Tibial artery (tissue), 4 donors: ENCODE results near the gene TAF3.
"Not testable (repeated sequence)": the region's sequence is repeated elsewhere in the genome, so short reads cannot be mapped to it uniquely, and the experiment has no call there.

Experiments used
- DNase-seq, 2 donors: peaks; one replicate each; pipeline ENCODE4 v3.0.0-alpha.2; 2019
- H3K27ac ChIP-seq, 2 donors: fragments of 200-600 bp; sonication (generic) in 1 of 2; 1 replicate in 1 of 2; 2 replicates in 1 of 2; pipeline ENCODE4 v1.5.1; 2018 to 2019; ENCODE audit warnings: mild to moderate bottlenecking in 1 of 2
- H3K27me3 ChIP-seq, 2 donors: fragments of 200-600 bp; sonication (generic) in 1 of 2; one replicate each; pipeline versions ENCODE4 v1.5.1 to v1.6.0; 2016 to 2019
- H3K36me3 ChIP-seq, 3 donors: fragments of 200-600 bp; sonication (generic) in 2 of 3; one replicate each; pipeline ENCODE4 v1.5.1; 2016 to 2019; ENCODE audit warnings: mild to moderate bottlenecking in 2 of 3
- H3K4me1 ChIP-seq, 4 donors: fragments of 200-600 bp; sonication (generic) in 2 of 4; 1 replicate in 3 of 4; 2 replicates in 1 of 4; pipeline ENCODE4 v1.5.1; 2016 to 2019
- H3K4me3 ChIP-seq, 2 donors: fragments of 200-600 bp; sonication (generic) in 1 of 2; 1 replicate in 1 of 2; 2 replicates in 1 of 2; pipeline ENCODE4 v1.5.1; 2018 to 2019; ENCODE audit warnings: mild to moderate bottlenecking in 2 of 2
- H3K9me3 ChIP-seq, 3 donors: fragments of 200-600 bp; sonication (generic) in 1 of 3; one replicate each; pipeline ENCODE4 v1.5.1; 2016 to 2019
- CTCF ChIP-seq, 2 experiments: fragments of 200-600 bp in 1 of 2; fragments of 450-650 bp in 1 of 2; IDR thresholded peaks; one replicate each; pipeline ENCODE4 v1.5.1; 2017 to 2019; ENCODE audit warnings: antibody characterized with exemption in 2 of 2, mild to moderate bottlenecking in 1 of 2, moderate library complexity in 1 of 2
- intact Hi-C: fragments of 100-400 bp; cut with DNase I; formaldehyde crosslinking; loops from one replicate; pipeline ENCODE4 v1.15.0; 2023; ENCODE audit warnings: low total_unique reads

Gene TAF3

GRCh38 chr10:8026349-8027259 lies 208.3 kb downstream of the TAF3 start:
- H3K27me3 ChIP-seq = peaks cover 0 to 20% of the 10 kb centered on the region in 2 donors
- H3K9me3 ChIP-seq = no peaks in the 10 kb centered on the region
- no peak for DNase-seq
- intact Hi-C loops = no loop called here
- TF ChIP-seq CTCF (IDR thresholded peaks at IDR 0.05) = no peak
- no peak overlapping the region for H3K4me3 ChIP-seq
- H3K27ac ChIP-seq = no peak overlapping the region
- no peaks in the 10 kb centered on the region for H3K36me3 ChIP-seq
- peaks cover 0 to 8% (median 3%) of the 10 kb centered on the region in 4 donors for H3K4me1 ChIP-seq

GRCh38 chr10:8031211-8031610 lies 212.9 kb downstream of the TAF3 start:
- H3K4me3 ChIP-seq, H3K27ac ChIP-seq, H3K9me3 ChIP-seq, H3K36me3 ChIP-seq, intact Hi-C loops, DNase-seq: not testable (repeated sequence)
- peaks cover 0 to 31% (median 21%) of the 10 kb centered on the region in 4 donors for H3K4me1 ChIP-seq
- peaks cover 0 to 54% of the 10 kb centered on the region in 2 donors for H3K27me3 ChIP-seq

GRCh38 chr10:8032558-8032957 lies 214.3 kb downstream of the TAF3 start:
- H3K9me3 ChIP-seq = no peaks in the 10 kb centered on the region
- H3K27ac ChIP-seq = no peak overlapping the region
- H3K4me3 ChIP-seq = no peak overlapping the region
- intact Hi-C loops = no loop called here
- H3K27me3 ChIP-seq = peaks cover 0 to 59% of the 10 kb centered on the region in 2 donors
- no peak for DNase-seq
- H3K4me1 ChIP-seq = peaks cover 0 to 35% (median 23%) of the 10 kb centered on the region in 4 donors
- TF ChIP-seq CTCF (IDR thresholded peaks at IDR 0.05) = no peak
- no peaks in the 10 kb centered on the region for H3K36me3 ChIP-seq

- H3K27ac ChIP-seq = no peak overlapping the region
- peaks cover 0 to 35% (median 25%) of the 10 kb centered on the region in 4 donors for H3K4me1 ChIP-seq
- H3K9me3 ChIP-seq = no peaks in the 10 kb centered on the region
- peaks cover 0 to 73% of the 10 kb centered on the region in 2 donors for H3K27me3 ChIP-seq
- peak in 1 of 2 donors; percentile 51 for DNase-seq
- intact Hi-C loops = no loop called here
- no peaks in the 10 kb centered on the region for H3K36me3 ChIP-seq
- peak overlapping the region in 1 of 2 donors; percentile 15 for H3K4me3 ChIP-seq
- TF ChIP-seq CTCF (IDR thresholded peaks at IDR 0.05) = no peak
Observed at GRCh38 chr10:8033812-8034465, 215.6 kb downstream of the TAF3 start.

- intact Hi-C loops = no loop called here
- Histone ChIP-seq H3K27ac (no peak overlapping the region), H3K4me1 (peaks cover 0 to 35% (median 25%) of the 10 kb centered on the region in 4 donors), H3K9me3 (no peaks in the 10 kb centered on the region), H3K27me3 (peaks cover 0 to 79% of the 10 kb centered on the region in 2 donors), H3K36me3 (no peaks in the 10 kb centered on the region), H3K4me3 (peak overlapping the region in 1 of 2 donors; percentile 15)
- TF ChIP-seq CTCF (IDR thresholded peaks at IDR 0.05) = no peak
- no peak for DNase-seq
Observed at GRCh38 chr10:8034466-8035005, 216.2 kb downstream of the TAF3 start.
